Bronchial epithelial cell (primary cell): ENCODE results near the gene OR4D9. TPM values are rescaled to one million over a fixed set of nuclear protein-coding genes. Genes with fewer than 3 reads are reported as not detected.
A peak's percentile ranks its signal among the peaks of the same experiment; 100 is the strongest.
"Not testable (repeated sequence)": the region's sequence is repeated elsewhere in the genome, so short reads cannot be mapped to it uniquely, and the experiment has no call there.

Experiments
- DNase-seq: peaks from one replicate; pipeline ENCODE4 v3.0.0-alpha.2; 2010; ENCODE audit warnings: low read depth
- FAIRE-seq: peaks from 2 replicates; lab custom pipeline; 2011; peaks lifted over from hg19 to GRCh38; lab: Jason Lieb, UNC
- H3K27me3 ChIP-seq: 2 replicates; pipeline ENCODE4 v1.5.1; 2011; ENCODE audit warnings: low read length; ENCODE audit not compliant: control insufficient read depth, insufficient read depth
- H3K36me3 ChIP-seq: 2 replicates; pipeline ENCODE4 v1.5.1; 2011; ENCODE audit warnings: low read length; ENCODE audit not compliant: control insufficient read depth, insufficient read depth
- H3K4me3 ChIP-seq: 2 replicates; pipeline ENCODE4 v1.5.1; 2011; ENCODE audit warnings: mild to moderate bottlenecking, low read depth, low read length, control low read depth
- CTCF ChIP-seq: IDR thresholded peaks from 2 replicates; pipeline ENCODE4 v1.5.1; 2011; ENCODE audit warnings: mild to moderate bottlenecking, moderate library complexity, low read length, control low read depth, inconsistent platforms; ENCODE audit not compliant: insufficient read depth, severe bottlenecking
- total RNA-seq: library from RNA; depleted of rRNA; stranded (reverse); fragments of >200 nt; gene quantifications from 2 replicates; pipeline ENCODE4 v1.2.1, GENCODE V29; 2014

The OR4D9 gene
- total RNA-seq, 1 donor from 2014 or later: not detected

DNA sequence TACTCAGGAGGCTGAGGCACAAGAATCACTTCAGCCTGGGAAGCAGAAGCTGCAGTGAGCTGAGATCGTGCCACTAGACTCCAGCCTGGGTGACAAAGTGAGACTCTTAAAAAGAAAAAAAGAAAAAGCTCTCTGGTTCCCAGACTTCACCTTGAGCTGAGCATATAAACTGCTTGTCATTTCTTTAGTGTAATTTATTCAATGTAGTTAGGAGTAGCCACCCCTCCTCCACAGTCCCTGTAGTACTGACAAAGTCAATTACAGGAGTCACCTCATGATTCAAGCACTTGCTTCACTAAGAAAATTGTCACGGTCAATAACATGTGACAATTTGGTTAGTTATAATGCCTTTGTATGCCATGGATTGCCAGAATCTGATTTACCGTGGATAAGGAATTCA, 31.0 kb upstream of the OR4D9 start:
- DNase-seq (no peak), FAIRE-seq (no peak)
- H3K36me3 ChIP-seq: no peaks in the 10 kb centered on the region
- no peaks in the 10 kb centered on the region for H3K27me3 ChIP-seq
- TF ChIP-seq CTCF: no peak
- no peak overlapping the region for H3K4me3 ChIP-seq

DNA sequence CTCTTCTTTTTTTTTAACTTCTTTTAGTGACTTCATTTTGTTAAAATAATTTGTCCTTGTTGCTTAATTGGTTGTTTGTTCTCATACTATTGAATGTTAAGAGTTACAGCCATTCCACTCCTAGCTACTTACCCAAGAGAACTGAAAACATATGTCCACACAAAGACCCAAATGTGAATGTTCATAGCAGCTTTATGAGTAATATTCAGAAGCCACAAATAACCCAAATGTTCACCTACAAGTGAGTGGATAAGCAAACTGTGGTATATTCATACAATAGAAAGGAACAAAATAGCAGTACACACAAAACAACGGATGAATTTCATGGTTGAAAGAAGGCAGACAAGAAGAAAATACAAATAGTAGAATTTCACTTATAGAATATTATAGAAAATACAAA, 9.4 kb upstream of the OR4D9 start:
- DNase-seq: no peak
- H3K27me3 ChIP-seq: no peaks in the 10 kb centered on the region
- no peaks in the 10 kb centered on the region for H3K36me3 ChIP-seq
- TF ChIP-seq CTCF: no peak
- FAIRE-seq: no peak
- H3K4me3 ChIP-seq: no peak overlapping the region

DNA sequence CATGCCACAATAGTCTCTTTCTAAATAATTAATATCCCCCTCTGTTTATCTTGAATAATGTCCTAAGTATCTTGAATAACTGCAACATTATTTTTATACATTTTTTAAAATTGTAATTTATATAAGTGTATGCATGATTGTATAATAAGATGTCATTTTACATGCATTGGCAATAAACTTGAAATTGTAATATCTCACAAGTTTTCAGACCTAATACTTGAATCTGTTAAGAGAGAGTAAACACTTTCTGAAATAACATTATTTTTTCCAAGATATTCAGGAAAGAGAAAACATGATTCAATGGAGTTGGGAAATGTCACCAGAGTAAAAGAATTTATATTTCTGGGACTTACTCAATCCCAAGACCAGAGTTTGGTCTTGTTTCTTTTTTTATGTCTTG, 8.1 kb upstream of the OR4D9 start, which contains the start of gene OR4D11:
Gene OR4D11, plus strand, starts transcription at position 301 of the 400 bp plus-strand sequence. Its CDS starts 0 bp downstream, at position 301.
- DNase-seq (no peak), FAIRE-seq (no peak)
- TF ChIP-seq CTCF: no peak
- no peaks in the 10 kb centered on the region for H3K36me3 ChIP-seq
- no peaks in the 10 kb centered on the region for H3K27me3 ChIP-seq
- no peak within 1 kb of the TSS for H3K4me3 ChIP-seq

- TF ChIP-seq CTCF: no peak
- FAIRE-seq: no peak
- H3K36me3 ChIP-seq: no peaks in the 10 kb centered on the region
- no peaks in the 10 kb centered on the region for H3K27me3 ChIP-seq
- no peak overlapping the region for H3K4me3 ChIP-seq
- DNase-seq: no peak
Measured at GRCh38 chr11:59511675-59512074, 336 bp downstream of the OR4D9 start.

GRCh38 chr11:59520139-59520538, 8.8 kb downstream of the OR4D9 start:
- not testable (repeated sequence) for FAIRE-seq, H3K4me3 ChIP-seq, H3K36me3 ChIP-seq, H3K27me3 ChIP-seq
- DNase-seq: peak; percentile 18

- DNase-seq (no peak), FAIRE-seq (no peak)
- no peak for TF ChIP-seq CTCF
- Histone ChIP-seq H3K27me3 (no peaks in the 10 kb centered on the region), H3K4me3 (no peak overlapping the region), H3K36me3 (no peaks in the 10 kb centered on the region)
Measured at GRCh38 chr11:59520741-59521140, 9.4 kb downstream of the OR4D9 start.
